Heart left ventricle (tissue), 13 donors: ENCODE measurements around the gene MPPED1.

Source experiments
- CTCF ChIP-seq, 12 donors: fragments of 200-600 bp; sonication (generic) in 4 of 12; IDR thresholded peaks; one replicate each; pipeline versions ENCODE4 v1.5.0 to v1.8.0; 2018 to 2022; ENCODE audit warnings: antibody characterized with exemption in 12 of 12, mild to moderate bottlenecking in 5 of 12
- POLR2A ChIP-seq, 2 donors: fragments of 450-650 bp; IDR thresholded peaks; one replicate each; pipeline ENCODE4 v1.6.1; 2017; ENCODE audit warnings: antibody characterized with exemption in 2 of 2, mild to moderate bottlenecking in 2 of 2, moderate library complexity in 2 of 2
- donor health status: ischemic (EF 13 %, LVEDD 7.1; RV severe dilation, severe dysfunction).
- donor health status: DM: no; HTN: yes; CAD: no.
- donor health status: DM: no; HTN: no; CAD: no.
- donor health status: ischemic (EF 25% LVEDD 6.9; RV normal size, moderate dysfunction).
- donor health status: ischemic (EF 25% LVEDD 5.7; RV mildly dilated, moderate dysfunction).
- donor health status: ischemic (EF 35%, LVEDD 5.7; RV mildly dilated, moderate dysfunction).
- donor health status: nonischemic (EF 11% LVEDD 7.7; RV severe dilation, severe dysfunction).
- donor health status: DM: yes; HTN: yes; CAD: no.
- donor health status: PGD.
- donor health status: ischemic (EF 29% LVEDD 5.4; RV normal size, mild dysfunction).
- donor health status: nonischemic (EF 23%, LVEDD 6.1; RV moderate dilation, normal function).

GRCh38 chr22:43488031-43488866 is 76.4 kb downstream of the MPPED1 start:
- no peak for TF ChIP-seq CTCF (IDR thresholded peaks at IDR 0.05)
- TF ChIP-seq POLR2A (IDR thresholded peaks at IDR 0.05) = no peak
